ENCODE data around the gene CYP27B1. TPM values are rescaled to one million over a fixed set of nuclear protein-coding genes. Genes with fewer than 3 reads are reported as not detected.

CYP27B1 gene
- total and polyA plus RNA-seq, 9 of the 15 experiments (the other 6 are each of a cell fraction or from before 2014, with no cell fraction given), result 0.18 to 4.2 (median 1.8) TPM

- TF ChIP-seq ZNF407 (IDR thresholded peaks at IDR 0.05; ENCODE audit: low read depth) (no peak), BCL6 (CRISPR knock-in tag; IDR thresholded peaks at IDR 0.05) (no peak), KLF16 (IDR thresholded peaks at IDR 0.05) (peak; percentile 45; the same call in 1 of the 2 replicates), PTTG1 (tag; IDR thresholded peaks at IDR 0.05; ENCODE audit: low read depth) (no peak), CTCF (IDR thresholded peaks at IDR 0.05 in 2 of 3, conservative IDR thresholded peaks at IDR 0.05 in 1 of 3; ENCODE audit: insufficient read depth in 2 of 3, low read depth in 1 of 3, low read length in 3 of 3) (peak; percentile 71 to 79 (median 79)), ZBTB17 (CRISPR knock-in tag; IDR thresholded peaks at IDR 0.05) (no peak), HDAC1 (IDR thresholded peaks at IDR 0.05) (peak in 1 of 2 experiments; percentile 33; a peak in 2 of 4 replicates), ZFP1 (CRISPR knock-in tag; IDR thresholded peaks at IDR 0.05) (no peak), RBFOX2 (IDR thresholded peaks at IDR 0.05; ENCODE audit: low read depth, low read length) (peak; percentile 77), TAF15 (IDR thresholded peaks at IDR 0.05; ENCODE audit: low read depth, low read length) (no peak), HMG20A (CRISPR knock-in tag; conservative IDR thresholded peaks at IDR 0.05) (no peak), CC2D1A (IDR thresholded peaks at IDR 0.05) (peak; percentile 50; the same call in 1 of the 2 replicates), HIVEP1 (CRISPR knock-in tag; IDR thresholded peaks at IDR 0.05) (no peak), POLR2A (conservative IDR thresholded peaks at IDR 0.05) (no peak), MCM5 (IDR thresholded peaks at IDR 0.05; ENCODE audit: low read depth) (no peak), ZNF146 (CRISPR knock-in tag; IDR thresholded peaks at IDR 0.05; ENCODE audit: unreplicated experiment) (no peak), NUFIP1 (IDR thresholded peaks at IDR 0.05; ENCODE audit: partially characterized antibody) (no peak), SIN3A (IDR thresholded peaks at IDR 0.05; ENCODE audit: borderline replicate concordance in 2 of 2, control insufficient read depth in 1 of 2, low read depth in 2 of 2, low read length in 2 of 2) (peak in 1 of 2 experiments; percentile 27; a peak in 1 of 4 replicates), KLF6 (CRISPR knock-in tag; IDR thresholded peaks at IDR 0.05; ENCODE audit: borderline replicate concordance) (no peak), POU5F1 (IDR thresholded peaks at IDR 0.05; ENCODE audit: borderline replicate concordance, low read depth, low read length, partially characterized antibody) (no peak)
These were observed 30.7 kb downstream of the CYP27B1 start (continued) for GRCh38 chr12:57735952-57736740.
